H1 (cell line): Measurements from ENCODE around the gene B4GAT1.

Experiments
- HDAC2 ChIP-seq, 2 experiments: fragments of 300-600 bp in 1 of 2; sonication (generic) in 1 of 2; IDR thresholded peaks; 2 replicates each; pipeline ENCODE4 v1.6.1; 2011 to 2012; ENCODE audit warnings: low read depth in 2 of 2, low read length in 2 of 2, mild to moderate bottlenecking in 2 of 2, moderate library complexity in 2 of 2, borderline replicate concordance in 1 of 2, inconsistent platforms in 1 of 2
- NRF1 ChIP-seq: IDR thresholded peaks from 2 replicates; pipeline ENCODE4 v1.6.1; 2011; ENCODE audit warnings: mild to moderate bottlenecking, low read depth, low read length, improper control_type of control experiment
- POLR2A ChIP-seq, 2 experiments: IDR thresholded peaks; 1 replicate in 1 of 2; 2 replicates in 1 of 2; pipeline ENCODE4 v1.6.1; 2011; ENCODE audit warnings: low read depth in 2 of 2, low read length in 2 of 2, mild to moderate bottlenecking in 2 of 2; ENCODE audit errors: control extremely low read depth in 1 of 2
- RFX5 ChIP-seq: IDR thresholded peaks from 2 replicates; pipeline ENCODE4 v1.6.1; 2011; ENCODE audit warnings: low read depth, low read length, improper control_type of control experiment, borderline replicate concordance

- no peak for TF ChIP-seq NRF1
- TF ChIP-seq RFX5: no peak
- no peak for TF ChIP-seq HDAC2 (IDR thresholded peaks at IDR 0.05; ENCODE audit: borderline replicate concordance in 1 of 2, low read depth in 2 of 2, low read length in 2 of 2)
- TF ChIP-seq POLR2A (IDR thresholded peaks at IDR 0.05; ENCODE audit: control extremely low read depth in 1 of 2, low read depth in 2 of 2, low read length in 2 of 2): no peak; a peak in 1 of 3 replicates
These were observed 11.0 kb downstream of the B4GAT1 start, which contains the start of gene RIN1 for GRCh38 chr11:66336234-66337102.
